Astrocyte of the cerebellum (primary cell): ENCODE data around the gene MUTYH.
A peak's percentile ranks its signal among the peaks of the same experiment; 100 is the strongest.
"Not testable (repeated sequence)": the region's sequence is repeated elsewhere in the genome, so short reads cannot be mapped to it uniquely, and the experiment has no call there.

Source experiments
- DNase-seq: peaks from one replicate; pipeline ENCODE4 v3.0.0-alpha.2; 2011; ENCODE audit warnings: low read depth
- H3K4me3 ChIP-seq: 2 replicates; pipeline ENCODE4 v1.5.1; 2011; ENCODE audit warnings: mild to moderate bottlenecking, low read depth, low read length, moderate library complexity
- CTCF ChIP-seq: IDR thresholded peaks from 2 replicates; pipeline ENCODE4 v1.5.1; 2012; ENCODE audit warnings: low read length, low read depth, moderate library complexity, mild to moderate bottlenecking; ENCODE audit errors: missing control alignments
- in situ Hi-C: cut with HindIII; loops from 2 replicates; pipeline ENCODE4 v1.10.0; 2017; ENCODE audit warnings: low sequenced_read_pairs

Gene MUTYH

GRCh38 chr1:45302505-45303150 is 37.6 kb downstream of the MUTYH start:
- no peak for TF ChIP-seq CTCF
- in situ Hi-C loops: no loop called here
- H3K4me3 ChIP-seq: peak overlapping the region; percentile 58
- no peak for DNase-seq

GRCh38 chr1:45300669-45300997 is 39.6 kb downstream of the MUTYH start:
- DNase-seq: no peak
- in situ Hi-C loops: no loop called here
- no peak overlapping the region for H3K4me3 ChIP-seq
- TF ChIP-seq CTCF: no peak

GRCh38 chr1:45299981-45300668 is 40.1 kb downstream of the MUTYH start:
- TF ChIP-seq CTCF: peak; percentile 70
- peak; percentile 74 for DNase-seq
- no peak overlapping the region for H3K4me3 ChIP-seq
- in situ Hi-C loops: no loop called here

- DNase-seq: no peak
- no peak overlapping the region for H3K4me3 ChIP-seq
- in situ Hi-C loops: no loop called here
- no peak for TF ChIP-seq CTCF
Observed at GRCh38 chr1:45299296-45299695, 40.9 kb downstream of the MUTYH start.

- no peak overlapping the region for H3K4me3 ChIP-seq
- no peak for DNase-seq
- in situ Hi-C loops: no loop called here
- TF ChIP-seq CTCF: no peak
Observed at GRCh38 chr1:45297666-45298356, 42.4 kb downstream of the MUTYH start.

- H3K4me3 ChIP-seq: no peak overlapping the region
- in situ Hi-C loops: no loop called here
- no peak for TF ChIP-seq CTCF
- DNase-seq: no peak
Observed at GRCh38 chr1:45291716-45292115, 48.5 kb downstream of the MUTYH start.

- H3K4me3 ChIP-seq, in situ Hi-C loops: not testable (repeated sequence)
Observed at GRCh38 chr1:45291002-45291401, 49.2 kb downstream of the MUTYH start.

GRCh38 chr1:45286521-45286920 is 53.7 kb downstream of the MUTYH start:
- in situ Hi-C loops, H3K4me3 ChIP-seq, DNase-seq: not testable (repeated sequence)

More at GRCh38 chr1:45291002-45291401, 49.2 kb downstream of the MUTYH start:
- not testable (repeated sequence) for DNase-seq

GRCh38 chr1:45284858-45285257 is 55.4 kb downstream of the MUTYH start:
- H3K4me3 ChIP-seq, in situ Hi-C loops, DNase-seq: not testable (repeated sequence)
